Gastrocnemius medialis (tissue), 4 donors: ENCODE data around the gene SLC5A11. TPM values are rescaled to one million over a fixed set of nuclear protein-coding genes. Genes with fewer than 3 reads are reported as not detected.
"Not testable (repeated sequence)": the region's sequence is repeated elsewhere in the genome, so short reads cannot be mapped to it uniquely, and the experiment has no call there.

Experiments used
- ATAC-seq, 2 donors: fragments of 150-250 bp; one replicate each; pipeline ENCODE4 v1.9.1; 2016
- DNase-seq, 2 donors: peaks; one replicate each; pipeline ENCODE4 v3.0.0-alpha.2; 2019
- H3K27ac ChIP-seq, 4 donors: fragments of 200-600 bp; sonication (generic); 1 replicate in 1 of 4; 2 replicates in 3 of 4; pipeline ENCODE4 v1.5.1; 2016 to 2018; ENCODE audit warnings: mild to moderate bottlenecking in 2 of 4, moderate library complexity in 1 of 4
- H3K27me3 ChIP-seq, 3 donors: fragments of 200-600 bp; sonication (generic) in 2 of 3; 1 replicate in 1 of 3; 2 replicates in 2 of 3; pipeline versions ENCODE4 v1.5.1 to v1.6.0; 2016 to 2019; ENCODE audit warnings: mild to moderate bottlenecking in 1 of 3, moderate library complexity in 1 of 3
- H3K36me3 ChIP-seq, 2 donors: fragments of 200-600 bp; sonication (generic) in 1 of 2; one replicate each; pipeline ENCODE4 v1.5.1; 2017 to 2018
- H3K4me1 ChIP-seq, 2 donors: fragments of 200-600 bp; sonication (generic) in 1 of 2; one replicate each; pipeline ENCODE4 v1.5.1; 2016 to 2017; ENCODE audit warnings: mild to moderate bottlenecking in 2 of 2
- H3K4me3 ChIP-seq, 4 donors: fragments of 200-600 bp; sonication (generic) in 3 of 4; 1 replicate in 1 of 4; 2 replicates in 3 of 4; pipeline ENCODE4 v1.5.1; 2016 to 2019; ENCODE audit warnings: mild to moderate bottlenecking in 2 of 4
- H3K9me3 ChIP-seq, 3 donors: fragments of 200-600 bp; sonication (generic) in 2 of 3; 1 replicate in 1 of 3; 2 replicates in 2 of 3; pipeline ENCODE4 v1.5.1; 2016 to 2019
- POLR2A ChIP-seq, 2 donors: fragments of 450-650 bp; IDR thresholded peaks; one replicate each; pipeline ENCODE4 v1.6.1; 2017; ENCODE audit warnings: antibody characterized with exemption in 2 of 2, mild to moderate bottlenecking in 2 of 2, moderate library complexity in 2 of 2
- in situ Hi-C, 4 donors: fragments of 200-750 bp; cut with MboI; loops; one replicate each; pipeline versions ENCODE4 v1.15.0 to v1.8.0; 2017; ENCODE audit warnings: low sequenced_read_pairs in 4 of 4
- intact Hi-C: fragments of 100-400 bp; cut with DNase I; formaldehyde crosslinking; loops from one replicate; pipeline ENCODE4 v1.15.1; 2023; ENCODE audit warnings: low total_unique reads
- total RNA-seq, 4 donors: library from RNA; depleted of rRNA; stranded (reverse); fragments of >200 nt; gene quantifications; one replicate each; pipeline versions ENCODE4 v1.1.0 to v1.2.3, GENCODE V29; 2016
- TF ChIP-seq, protein P1 (sequence below), 5 experiments: fragments of 450-650 bp in 3 of 5; fragments of 200-600 bp in 2 of 5; sonication (generic) in 2 of 5; IDR thresholded peaks in 4 of 5; conservative IDR thresholded peaks in 1 of 5; 1 replicate in 4 of 5; 2 replicates in 1 of 5; pipeline ENCODE4 v1.5.1; 2016 to 2019; ENCODE audit warnings: antibody characterized with exemption in 5 of 5, mild to moderate bottlenecking in 3 of 5, moderate library complexity in 3 of 5

The SLC5A11 gene
- total RNA-seq, 4 donors from 2014 or later, result 0.20 to 0.66 TPM; not detected in 2

DNA sequence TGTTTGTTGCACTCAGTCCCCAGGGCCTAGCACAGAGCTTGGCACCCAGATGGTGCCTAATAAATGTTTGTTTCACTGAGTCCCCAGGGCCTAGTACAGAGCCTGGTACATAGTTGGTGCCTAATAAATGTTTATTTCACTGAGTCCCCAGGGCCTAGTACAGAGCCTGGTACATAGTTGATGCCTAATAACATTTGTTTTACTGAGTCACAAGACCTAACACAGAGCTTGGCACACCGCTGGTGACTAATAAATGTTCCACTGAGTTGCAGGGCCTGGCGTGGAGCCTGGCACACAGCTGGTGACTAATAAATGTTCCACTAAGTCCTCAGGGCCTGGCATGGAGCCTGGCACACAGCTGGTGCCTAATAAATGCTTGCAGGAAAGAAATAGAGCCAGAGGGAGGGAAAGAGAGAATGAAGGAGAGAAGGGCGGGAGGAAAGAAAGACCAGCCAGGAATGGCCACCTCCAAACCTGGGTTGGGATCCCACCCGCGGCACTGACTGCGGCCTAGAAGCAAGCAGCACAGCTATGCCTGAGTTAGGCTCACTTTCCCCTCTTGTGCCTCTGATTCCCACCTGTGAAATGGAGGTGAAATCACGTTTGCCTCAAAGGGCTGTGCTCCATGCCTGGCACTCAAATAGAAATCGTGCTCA, 7.5 kb downstream of the SLC5A11 start:
- Histone ChIP-seq H3K36me3 (no peaks in the 10 kb centered on the region), H3K27ac (no peak overlapping the region), H3K27me3 (no peaks in the 10 kb centered on the region), H3K9me3 (no peaks in the 10 kb centered on the region), H3K4me3 (no peak overlapping the region), H3K4me1 (no peaks in the 10 kb centered on the region)
- intact Hi-C loops, result no loop called here
- in situ Hi-C loops, result no loop called here
- TF ChIP-seq, protein P1, sequence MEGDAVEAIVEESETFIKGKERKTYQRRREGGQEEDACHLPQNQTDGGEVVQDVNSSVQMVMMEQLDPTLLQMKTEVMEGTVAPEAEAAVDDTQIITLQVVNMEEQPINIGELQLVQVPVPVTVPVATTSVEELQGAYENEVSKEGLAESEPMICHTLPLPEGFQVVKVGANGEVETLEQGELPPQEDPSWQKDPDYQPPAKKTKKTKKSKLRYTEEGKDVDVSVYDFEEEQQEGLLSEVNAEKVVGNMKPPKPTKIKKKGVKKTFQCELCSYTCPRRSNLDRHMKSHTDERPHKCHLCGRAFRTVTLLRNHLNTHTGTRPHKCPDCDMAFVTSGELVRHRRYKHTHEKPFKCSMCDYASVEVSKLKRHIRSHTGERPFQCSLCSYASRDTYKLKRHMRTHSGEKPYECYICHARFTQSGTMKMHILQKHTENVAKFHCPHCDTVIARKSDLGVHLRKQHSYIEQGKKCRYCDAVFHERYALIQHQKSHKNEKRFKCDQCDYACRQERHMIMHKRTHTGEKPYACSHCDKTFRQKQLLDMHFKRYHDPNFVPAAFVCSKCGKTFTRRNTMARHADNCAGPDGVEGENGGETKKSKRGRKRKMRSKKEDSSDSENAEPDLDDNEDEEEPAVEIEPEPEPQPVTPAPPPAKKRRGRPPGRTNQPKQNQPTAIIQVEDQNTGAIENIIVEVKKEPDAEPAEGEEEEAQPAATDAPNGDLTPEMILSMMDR (IDR thresholded peaks at IDR 0.05 in 4 of 5, conservative IDR thresholded peaks at IDR 0.05 in 1 of 5), result no peak
- no peak for TF ChIP-seq POLR2A (IDR thresholded peaks at IDR 0.05)
- DNase-seq, result no peak
- no peak for ATAC-seq

DNA sequence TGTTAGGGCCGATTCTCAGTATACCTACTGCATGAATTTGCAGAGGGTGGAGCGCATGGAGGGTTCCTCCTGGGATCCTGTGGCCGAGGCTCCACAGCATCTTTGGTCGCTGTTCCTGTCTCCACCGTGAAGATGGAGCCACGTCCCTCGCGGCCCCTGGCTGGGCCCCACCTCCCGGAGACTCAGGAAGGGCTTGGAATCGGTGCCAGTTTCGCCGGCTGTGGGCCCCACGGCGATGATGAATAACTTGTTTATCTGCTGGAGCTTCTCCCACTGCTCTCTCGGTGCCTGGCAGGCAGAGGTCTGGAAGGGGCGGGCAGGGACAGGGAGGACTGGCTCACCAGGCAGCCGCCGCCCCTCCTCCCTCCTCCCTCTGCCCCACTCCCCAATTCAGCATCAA, 8.1 kb downstream of the SLC5A11 start:
- Histone ChIP-seq H3K4me3 (no peak overlapping the region), H3K27ac (no peak overlapping the region), H3K27me3 (no peaks in the 10 kb centered on the region), H3K36me3 (no peaks in the 10 kb centered on the region), H3K4me1 (no peaks in the 10 kb centered on the region), H3K9me3 (no peaks in the 10 kb centered on the region)
- no peak for TF ChIP-seq POLR2A (IDR thresholded peaks at IDR 0.05)
- TF ChIP-seq, protein P1 (IDR thresholded peaks at IDR 0.05 in 4 of 5, conservative IDR thresholded peaks at IDR 0.05 in 1 of 5), result no peak
- in situ Hi-C loops, result no loop called here
- ATAC-seq (no peak), DNase-seq (no peak)
- intact Hi-C loops, result no loop called here

DNA sequence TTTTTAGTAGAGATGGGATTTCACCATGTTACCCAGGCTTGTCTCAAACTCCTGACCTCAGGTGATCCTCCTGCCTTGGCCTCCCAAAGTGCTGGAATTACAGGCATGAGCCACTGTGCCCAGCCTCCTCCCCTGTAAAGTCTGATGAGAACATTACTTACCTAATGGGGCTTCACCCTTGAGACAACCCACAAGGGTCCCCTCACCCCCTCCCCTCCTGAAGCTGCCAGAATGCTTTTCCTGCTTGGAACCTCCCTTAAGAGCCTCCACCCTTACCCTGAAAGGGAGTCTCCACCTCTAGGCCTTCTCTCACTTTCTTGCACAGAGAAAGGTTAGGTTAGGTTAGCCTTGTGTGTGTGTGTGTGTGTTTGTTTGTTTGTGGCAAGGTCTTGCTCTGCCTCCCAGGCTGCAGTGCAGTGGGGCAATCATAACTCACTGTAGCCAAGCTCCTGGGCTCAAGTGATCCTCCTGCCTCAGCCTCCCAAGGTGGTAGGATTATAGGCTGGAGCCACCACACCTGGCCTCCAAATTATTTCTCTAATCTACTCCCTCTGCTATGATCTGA, 8.9 kb downstream of the SLC5A11 start:
- no peak for TF ChIP-seq POLR2A (IDR thresholded peaks at IDR 0.05)
- TF ChIP-seq, protein P1 (IDR thresholded peaks at IDR 0.05 in 4 of 5, conservative IDR thresholded peaks at IDR 0.05 in 1 of 5), result no peak
- Histone ChIP-seq H3K9me3 (no peaks in the 10 kb centered on the region), H3K27ac (no peak overlapping the region), H3K36me3 (no peaks in the 10 kb centered on the region), H3K4me3 (no peak overlapping the region), H3K4me1 (no peaks in the 10 kb centered on the region), H3K27me3 (no peaks in the 10 kb centered on the region)
- intact Hi-C loops, result no loop called here
- in situ Hi-C loops, result no loop called here
- DNase-seq, result no peak
- ATAC-seq, result no peak

DNA sequence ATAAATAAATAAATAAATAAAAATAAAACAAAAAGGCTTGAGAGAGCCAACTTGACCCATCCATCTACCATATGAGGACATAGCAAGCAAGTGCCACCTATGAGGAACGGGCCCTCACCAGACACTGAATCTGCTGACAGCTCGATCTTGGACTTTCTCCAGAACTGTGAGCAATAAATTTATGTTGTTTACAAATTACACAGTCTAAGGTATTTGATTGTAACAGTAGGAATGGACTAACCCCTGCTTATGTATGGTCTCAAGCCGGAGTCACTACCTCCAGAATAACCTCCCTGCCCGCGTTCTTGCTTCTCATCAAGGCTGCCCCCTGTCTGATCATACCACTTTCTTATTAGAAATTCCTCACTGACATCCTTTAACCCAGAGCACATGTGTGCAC, 9.9 kb downstream of the SLC5A11 start:
- intact Hi-C loops (no loop called here), in situ Hi-C loops (no loop called here)
- Histone ChIP-seq H3K4me1 (no peaks in the 10 kb centered on the region), H3K4me3 (no peak overlapping the region), H3K27me3 (no peaks in the 10 kb centered on the region), H3K36me3 (no peaks in the 10 kb centered on the region), H3K27ac (no peak overlapping the region), H3K9me3 (no peaks in the 10 kb centered on the region)
- DNase-seq (no peak), ATAC-seq (no peak)
- TF ChIP-seq, protein P1 (IDR thresholded peaks at IDR 0.05 in 4 of 5, conservative IDR thresholded peaks at IDR 0.05 in 1 of 5), result no peak
- no peak for TF ChIP-seq POLR2A (IDR thresholded peaks at IDR 0.05)

DNA sequence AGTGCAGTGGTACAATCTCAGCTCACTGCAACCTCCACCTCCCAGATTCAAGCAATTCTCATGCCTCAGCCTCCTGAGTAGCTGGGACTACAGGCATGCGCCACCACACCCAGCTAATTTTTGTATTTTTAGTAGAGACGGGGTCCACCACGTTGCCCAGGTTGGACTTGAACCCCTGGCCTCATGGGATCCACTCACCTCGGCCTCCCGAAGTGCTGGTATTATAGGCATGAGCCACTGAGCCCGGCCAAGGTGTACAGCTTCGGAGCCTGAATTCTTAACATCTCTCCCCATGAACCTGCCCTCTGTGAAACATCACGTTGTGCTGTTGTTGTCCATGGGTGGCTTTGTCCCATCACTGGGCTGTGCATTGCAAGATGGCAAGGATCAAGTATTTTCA, 11.1 kb downstream of the SLC5A11 start:
- H3K4me1 ChIP-seq, ATAC-seq, DNase-seq, H3K36me3 ChIP-seq, H3K4me3 ChIP-seq, H3K27me3 ChIP-seq, intact Hi-C loops, H3K27ac ChIP-seq, in situ Hi-C loops, H3K9me3 ChIP-seq: not testable (repeated sequence)
